Astrocyte (in vitro differentiated cells and primary cell): ENCODE data around the gene ARHGAP20. TPM values are rescaled to one million over a fixed set of nuclear protein-coding genes. Genes with fewer than 3 reads are reported as not detected.

ENCODE experiments used
- DNase-seq: peaks from one replicate; pipeline ENCODE4 v3.0.0-alpha.2; 2010; ENCODE audit warnings: low read depth
- FAIRE-seq: peaks from 2 replicates; lab custom pipeline; 2011; peaks lifted over from hg19 to GRCh38; lab: Jason Lieb, UNC
- H2AFZ ChIP-seq: 2 replicates; pipeline ENCODE4 v1.6.0; 2012; ENCODE audit warnings: low read depth, low read length, inconsistent platforms
- H3K27ac ChIP-seq: 2 replicates; pipeline ENCODE4 v1.5.1; 2011; ENCODE audit warnings: low read depth, low read length, inconsistent platforms
- H3K27me3 ChIP-seq: 2 replicates; pipeline ENCODE4 v1.6.0; 2011; ENCODE audit warnings: low read length, inconsistent platforms; ENCODE audit not compliant: insufficient read depth
- H3K36me3 ChIP-seq: 2 replicates; pipeline ENCODE4 v1.5.1; 2011; ENCODE audit warnings: low read length, inconsistent platforms; ENCODE audit not compliant: insufficient read depth
- H3K4me1 ChIP-seq: 2 replicates; pipeline ENCODE4 v1.5.1; 2011; ENCODE audit warnings: low read length, inconsistent platforms; ENCODE audit not compliant: insufficient read depth
- H3K4me2 ChIP-seq: 2 replicates; pipeline ENCODE4 v1.6.0; 2012; ENCODE audit warnings: low read length, inconsistent platforms
- H3K4me3 ChIP-seq: 2 replicates; pipeline ENCODE4 v1.5.1; 2011; ENCODE audit warnings: low read depth, mild to moderate bottlenecking, low read length, inconsistent platforms; ENCODE audit not compliant: insufficient read depth
- H3K79me2 ChIP-seq: 2 replicates; pipeline ENCODE4 v1.6.0; 2012; ENCODE audit warnings: mild to moderate bottlenecking, low read length, inconsistent platforms; ENCODE audit not compliant: insufficient read depth
- H3K9ac ChIP-seq: 2 replicates; pipeline ENCODE4 v1.6.0; 2012; ENCODE audit warnings: mild to moderate bottlenecking, low read length, inconsistent platforms
- H3K9me3 ChIP-seq: 2 replicates; pipeline ENCODE4 v1.5.1; 2012; ENCODE audit warnings: low read depth, mild to moderate bottlenecking, low read length, inconsistent platforms; ENCODE audit not compliant: insufficient read depth
- H4K20me1 ChIP-seq: 2 replicates; pipeline ENCODE4 v1.6.0; 2012; ENCODE audit warnings: low read length, inconsistent platforms; ENCODE audit not compliant: insufficient read depth
- H3K27ac Mint-ChIP-seq: one replicate; pipeline ENCODE4 v1.8.0; 2021; ENCODE audit warnings: mild to moderate bottlenecking, mixed read lengths; ENCODE audit not compliant: unreplicated experiment
- H3K27me3 Mint-ChIP-seq: one replicate; pipeline ENCODE4 v1.8.0; 2021; ENCODE audit warnings: low read depth, mixed read lengths; ENCODE audit not compliant: unreplicated experiment
- H3K36me3 Mint-ChIP-seq: one replicate; pipeline ENCODE4 v1.8.0; 2021; ENCODE audit warnings: low read depth, mixed read lengths; ENCODE audit not compliant: unreplicated experiment
- H3K4me1 Mint-ChIP-seq: one replicate; pipeline ENCODE4 v1.8.0; 2021; ENCODE audit warnings: low read depth, mixed read lengths; ENCODE audit not compliant: unreplicated experiment
- H3K4me3 Mint-ChIP-seq: one replicate; pipeline ENCODE4 v1.8.0; 2021; ENCODE audit warnings: mild to moderate bottlenecking, moderate library complexity, mixed read lengths; ENCODE audit not compliant: unreplicated experiment
- H3K9me3 Mint-ChIP-seq: one replicate; pipeline ENCODE4 v1.8.0; 2021; ENCODE audit warnings: mild to moderate bottlenecking, mixed read lengths; ENCODE audit not compliant: unreplicated experiment
- CTCF ChIP-seq: IDR thresholded peaks from 2 replicates; pipeline ENCODE4 v1.5.1; 2011; ENCODE audit warnings: low read depth, mild to moderate bottlenecking, inconsistent platforms, low read length, moderate library complexity; ENCODE audit not compliant: insufficient read depth
- EZH2 ChIP-seq: IDR thresholded peaks from 2 replicates; pipeline ENCODE4 v1.6.1; 2012; ENCODE audit warnings: mild to moderate bottlenecking, low read length, inconsistent platforms; ENCODE audit not compliant: insufficient read depth
- total RNA-seq: library from RNA; stranded (reverse); gene quantifications from 2 replicates; pipeline ENCODE4 v1.2.1, GENCODE V29; 2021

The ARHGAP20 gene
- total RNA-seq, 1 donor from 2014 or later = 0.11 TPM

DNA sequence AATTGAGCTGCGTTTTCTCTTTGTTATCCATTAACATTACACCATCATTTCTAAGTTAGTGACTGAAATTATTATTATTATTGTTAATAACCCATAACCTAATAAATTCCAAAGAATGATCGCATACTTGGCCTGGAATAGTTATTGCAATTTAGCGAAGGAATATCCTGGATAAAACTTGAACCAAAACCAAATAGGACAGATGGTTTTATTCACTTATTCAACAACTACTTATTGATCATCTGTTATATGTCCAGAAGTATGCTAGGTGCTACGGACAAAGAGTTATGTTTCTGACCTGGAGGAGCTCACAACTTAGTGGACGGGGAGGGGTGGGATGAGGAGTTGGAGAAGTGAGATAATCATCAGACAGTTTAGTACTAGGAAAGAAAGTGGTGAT lies 44.8 kb upstream of the ARHGAP20 start:
- Mint-ChIP-seq H3K4me1 (no peaks in the 10 kb centered on the region), H3K4me3 (no peak overlapping the region), H3K27me3 (peaks cover 3% of the 10 kb centered on the region), H3K9me3 (peaks cover 2% of the 10 kb centered on the region), H3K27ac (no peak overlapping the region), H3K36me3 (no peaks in the 10 kb centered on the region)
- Histone ChIP-seq H3K79me2 (no peaks in the 10 kb centered on the region), H3K27me3 (no peaks in the 10 kb centered on the region), H3K27ac (no peak overlapping the region), H3K9me3 (no peaks in the 10 kb centered on the region), H3K4me2 (no peak overlapping the region), H3K36me3 (no peaks in the 10 kb centered on the region), H3K9ac (no peak overlapping the region), H3K4me1 (peaks cover 4% of the 10 kb centered on the region), H4K20me1 (no peaks in the 10 kb centered on the region), H2AFZ (no peak overlapping the region), H3K4me3 (no peak overlapping the region)
- DNase-seq (no peak), FAIRE-seq (no peak)
- TF ChIP-seq EZH2 (no peak), CTCF (no peak)

DNA sequence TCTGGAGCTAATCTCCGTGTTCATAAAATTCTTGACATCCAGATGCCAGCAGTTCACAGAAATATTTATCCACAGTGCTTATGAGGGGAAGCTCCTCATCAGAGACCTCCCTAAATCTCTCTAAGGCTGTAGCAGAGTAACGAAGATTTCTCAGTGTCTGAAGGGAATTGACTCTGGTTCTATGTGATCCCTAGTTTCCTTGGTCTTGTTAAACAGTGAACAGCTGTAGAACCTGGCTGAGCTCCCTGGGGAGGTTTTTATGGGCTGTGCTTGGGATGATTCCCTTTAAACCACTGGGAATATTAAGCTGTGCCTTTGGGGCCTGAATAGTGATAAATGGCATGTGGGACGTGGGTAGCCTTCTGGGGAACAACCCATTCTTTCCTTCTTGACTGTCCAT lies 43.7 kb upstream of the ARHGAP20 start:
- Histone ChIP-seq H3K4me1 (peaks cover 4% of the 10 kb centered on the region), H2AFZ (no peak overlapping the region), H3K4me3 (no peak overlapping the region), H3K27me3 (no peaks in the 10 kb centered on the region), H4K20me1 (no peaks in the 10 kb centered on the region), H3K27ac (no peak overlapping the region), H3K9ac (no peak overlapping the region), H3K79me2 (no peaks in the 10 kb centered on the region), H3K9me3 (no peaks in the 10 kb centered on the region), H3K4me2 (no peak overlapping the region), H3K36me3 (no peaks in the 10 kb centered on the region)
- Mint-ChIP-seq H3K9me3 (peaks cover 2% of the 10 kb centered on the region), H3K27ac (no peak overlapping the region), H3K36me3 (no peaks in the 10 kb centered on the region), H3K4me3 (no peak overlapping the region), H3K4me1 (no peaks in the 10 kb centered on the region), H3K27me3 (peaks cover 3% of the 10 kb centered on the region)
- no peak for TF ChIP-seq CTCF
- no peak for TF ChIP-seq EZH2
- DNase-seq (no peak), FAIRE-seq (no peak)

DNA sequence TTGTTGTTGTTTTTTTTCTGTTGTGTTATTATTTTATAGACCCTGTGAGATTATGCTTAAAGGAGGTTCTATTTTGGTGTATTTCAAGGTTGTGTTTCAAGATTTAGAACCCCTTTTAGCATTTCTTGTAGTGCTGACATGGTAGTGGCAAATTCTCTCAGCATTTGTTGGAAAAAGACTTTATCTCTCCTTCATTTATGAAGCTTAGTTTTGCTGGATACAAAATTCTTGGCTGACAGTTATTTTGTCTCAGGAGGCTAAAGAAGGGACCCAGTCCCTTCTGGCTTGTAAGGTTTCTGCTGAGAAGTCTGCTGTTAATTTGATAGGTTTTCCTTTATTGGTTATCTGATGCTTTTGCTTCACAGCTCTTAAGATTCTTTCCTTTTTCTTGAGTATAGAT lies 40.7 kb upstream of the ARHGAP20 start:
- Histone ChIP-seq H3K79me2 (no peaks in the 10 kb centered on the region), H4K20me1 (no peaks in the 10 kb centered on the region), H3K36me3 (no peaks in the 10 kb centered on the region), H3K4me1 (no peaks in the 10 kb centered on the region), H2AFZ (no peak overlapping the region), H3K4me3 (no peak overlapping the region), H3K27me3 (no peaks in the 10 kb centered on the region), H3K4me2 (no peak overlapping the region), H3K9me3 (no peaks in the 10 kb centered on the region), H3K27ac (no peak overlapping the region), H3K9ac (no peak overlapping the region)
- peaks cover 2% of the 10 kb centered on the region for H3K9me3 Mint-ChIP-seq
- TF ChIP-seq CTCF = no peak
- TF ChIP-seq EZH2 = no peak
- FAIRE-seq = no peak
- DNase-seq = no peak
- H3K27me3 Mint-ChIP-seq = no peaks in the 10 kb centered on the region
- no peak overlapping the region for H3K4me3 Mint-ChIP-seq
- H3K27ac Mint-ChIP-seq = no peak overlapping the region
- no peaks in the 10 kb centered on the region for H3K36me3 Mint-ChIP-seq
- H3K4me1 Mint-ChIP-seq = no peaks in the 10 kb centered on the region
